ENCODE measurements around the gene S100A11. TPM values are rescaled to one million over a fixed set of nuclear protein-coding genes. Genes with fewer than 3 reads are reported as not detected.

S100A11 gene
- total RNA-seq, 1 donor from 2014 or later: 12.3 TPM

Other genes with a start within 250 kb of the S100A11 start
- gene TDRKH, start 246.5 kb downstream of the S100A11 start, total RNA-seq: 4.6 and 9.6 TPM in 2 replicates
- not detected in 2 replicates for gene LINGO4, start 231.6 kb downstream of the S100A11 start, total RNA-seq
- under 0.01 TPM in 1 of 2 replicates, not detected in the other for gene RORC, start 205.2 kb downstream of the S100A11 start, total RNA-seq
- gene C2CD4D, start 197.2 kb downstream of the S100A11 start, total RNA-seq: 0.09 TPM in 1 of 2 replicates, not detected in the other
- gene THEM5, start 183.3 kb downstream of the S100A11 start, total RNA-seq: 0.17 TPM in 1 of 2 replicates, not detected in the other
- 5.1 and 12.1 TPM in 2 replicates for gene THEM4, start 127.5 kb downstream of the S100A11 start, total RNA-seq
- gene S100A10, start 43.1 kb downstream of the S100A11 start, total RNA-seq: 148 and 239 TPM in 2 replicates
- not detected in 2 replicates for gene TCHHL1, start 52.1 kb upstream of the S100A11 start, total RNA-seq
- gene TCHH, start 78.4 kb upstream of the S100A11 start, total RNA-seq: 0.05 and 0.17 TPM in 2 replicates
- not detected in 2 replicates for gene RPTN, start 122.2 kb upstream of the S100A11 start, total RNA-seq
- gene HRNR, start 187.2 kb upstream of the S100A11 start, total RNA-seq: under 0.01 TPM in 1 of 2 replicates, not detected in the other

All from dermis blood vessel endothelial cell (primary cell).